DMS153 treated with DMSO at 0.1 percent for 48 hours (cell line): ENCODE data around the gene ABHD17C.

Experiments used
- DNase-seq: peaks from one replicate; lab custom pipeline; 2025; ENCODE audit not compliant: unreplicated experiment; lab: John Stamatoyannopoulos, UW

ABHD17C gene

GRCh38 chr15:80689294-80689693 lies 5.8 kb upstream of the ABHD17C start:
- DNase-seq = no peak

GRCh38 chr15:80689716-80690115 lies 5.4 kb upstream of the ABHD17C start:
- no peak for DNase-seq

- no peak for DNase-seq
Observed at GRCh38 chr15:80691575-80691974, 3.5 kb upstream of the ABHD17C start.

- DNase-seq = no peak
Observed at GRCh38 chr15:80693682-80694610, 1.2 kb upstream of the ABHD17C start.

GRCh38 chr15:80694611-80695098 lies 455 bp upstream of the ABHD17C start:
- DNase-seq = no peak

GRCh38 chr15:80695911-80696661 lies 976 bp downstream of the ABHD17C start:
- no peak for DNase-seq

GRCh38 chr15:80697075-80697685 lies 2.1 kb downstream of the ABHD17C start:
- DNase-seq = no peak

- no peak for DNase-seq
Observed at GRCh38 chr15:80698676-80699075, 3.6 kb downstream of the ABHD17C start.

- no peak for DNase-seq
Observed at GRCh38 chr15:80699981-80700380, 4.9 kb downstream of the ABHD17C start.

- no peak for DNase-seq
Observed at GRCh38 chr15:80701676-80702311, 6.7 kb downstream of the ABHD17C start.

GRCh38 chr15:80703081-80703480 lies 8.0 kb downstream of the ABHD17C start:
- no peak for DNase-seq

GRCh38 chr15:80703965-80704364 lies 8.9 kb downstream of the ABHD17C start:
- DNase-seq = no peak

- DNase-seq = peak; percentile 38
Observed at GRCh38 chr15:80706161-80706560, 11.1 kb downstream of the ABHD17C start.

- DNase-seq = peak; percentile 47
Observed at GRCh38 chr15:80709542-80709941, 14.4 kb downstream of the ABHD17C start.

- no peak for DNase-seq
Observed at GRCh38 chr15:80710635-80711554, 15.8 kb downstream of the ABHD17C start.

GRCh38 chr15:80711886-80712285 lies 16.8 kb downstream of the ABHD17C start:
- no peak for DNase-seq

GRCh38 chr15:80712956-80713355 lies 17.8 kb downstream of the ABHD17C start:
- no peak for DNase-seq

- DNase-seq = no peak
Observed at GRCh38 chr15:80721476-80721875, 26.4 kb downstream of the ABHD17C start.

GRCh38 chr15:80722811-80723210 lies 27.7 kb downstream of the ABHD17C start:
- no peak for DNase-seq

- no peak for DNase-seq
Observed at GRCh38 chr15:80727196-80727595, 32.1 kb downstream of the ABHD17C start.
